ENCODE results near the gene NCBP1. TPM values are rescaled to one million over a fixed set of nuclear protein-coding genes. Genes with fewer than 3 reads are reported as not detected.

The NCBP1 gene
- total RNA-seq, 1 experiment from 2014 or later: 23.0 TPM

- no peaks in the 10 kb centered on the region for H3K27me3 ChIP-seq (ENCODE audit: low read length)
- H4K20me1 ChIP-seq (ENCODE audit: low read length): no peaks in the 10 kb centered on the region
- H3K4me2 ChIP-seq (ENCODE audit: low read length): no peak overlapping the region
- no peaks in the 10 kb centered on the region for H3K9me3 ChIP-seq (ENCODE audit: low read length)
- H3K36me3 ChIP-seq (ENCODE audit: low read depth, low read length): peaks cover 50% of the 10 kb centered on the region
- no TSS peak for BruUV-seq (replicated peaks)
- no peak for TF ChIP-seq CTCF (conservative IDR thresholded peaks at IDR 0.05; ENCODE audit: low read depth, low read length)
- no peak for TF ChIP-seq EZH2 (IDR thresholded peaks at IDR 0.05; ENCODE audit: low read length, unreplicated experiment)
- TF ChIP-seq EZH2phosphoT487 (IDR thresholded peaks at IDR 0.05; ENCODE audit: borderline replicate concordance, low read length): no peak
- ChIA-PET CTCF (no interaction called here), POLR2A (ENCODE audit: unreplicated experiment) (no interaction called here)
- DNase-seq (no peak), ATAC-seq (no peak)
- no peak overlapping the region for H3K9ac ChIP-seq (ENCODE audit: low read length)
- intact Hi-C loops (cut with micrococcal nuclease): no loop called here
- no peak overlapping the region for H2AFZ ChIP-seq (ENCODE audit: low read length)
- H3K79me2 ChIP-seq (ENCODE audit: low read length): no peaks in the 10 kb centered on the region
- no peaks in the 10 kb centered on the region for H3F3A ChIP-seq (ENCODE audit: low read length, unreplicated experiment)
- no peaks in the 10 kb centered on the region for H3K9me2 ChIP-seq (replicated peaks; ENCODE audit: low read length)
- H3K27ac ChIP-seq (ENCODE audit: low read length): no peak overlapping the region
- H3K4me3 ChIP-seq (ENCODE audit: low read length): no peak overlapping the region
- H3K4me1 ChIP-seq (ENCODE audit: insufficient read depth, low read length): no peaks in the 10 kb centered on the region
Measured at GRCh38 chr9:97659771-97660170, 26.1 kb downstream of the NCBP1 start.

GRCh38 chr9:97660340-97660739 is 26.7 kb downstream of the NCBP1 start:
- Histone ChIP-seq H3K9me2 (replicated peaks; ENCODE audit: low read length) (no peaks in the 10 kb centered on the region), H3K4me2 (ENCODE audit: low read length) (no peak overlapping the region), H3K9ac (ENCODE audit: low read length) (no peak overlapping the region), H2AFZ (ENCODE audit: low read length) (no peak overlapping the region), H3K9me3 (ENCODE audit: low read length) (no peaks in the 10 kb centered on the region), H3K27ac (ENCODE audit: low read length) (no peak overlapping the region), H3K4me1 (ENCODE audit: insufficient read depth, low read length) (no peaks in the 10 kb centered on the region), H3F3A (ENCODE audit: low read length, unreplicated experiment) (no peaks in the 10 kb centered on the region), H3K79me2 (ENCODE audit: low read length) (no peaks in the 10 kb centered on the region), H3K36me3 (ENCODE audit: low read depth, low read length) (peaks cover 49% of the 10 kb centered on the region), H3K27me3 (ENCODE audit: low read length) (no peaks in the 10 kb centered on the region), H4K20me1 (ENCODE audit: low read length) (no peaks in the 10 kb centered on the region), H3K4me3 (ENCODE audit: low read length) (no peak overlapping the region)
- no peak for ATAC-seq
- TF ChIP-seq EZH2 (IDR thresholded peaks at IDR 0.05; ENCODE audit: low read length, unreplicated experiment) (no peak), EZH2phosphoT487 (IDR thresholded peaks at IDR 0.05; ENCODE audit: borderline replicate concordance, low read length) (no peak), CTCF (conservative IDR thresholded peaks at IDR 0.05; ENCODE audit: low read depth, low read length) (no peak)
- intact Hi-C loops (cut with micrococcal nuclease): no loop called here
- BruUV-seq (replicated peaks): no TSS peak
- no peak for DNase-seq
- ChIA-PET CTCF (no interaction called here), POLR2A (ENCODE audit: unreplicated experiment) (interaction anchor here (0.6 kb wide), 1 partner anchor 27 kb away, joined by 7 read pairs; the partner anchor contains the start of gene TSTD2)

GRCh38 chr9:97660847-97661246 is 27.2 kb downstream of the NCBP1 start:
- no peak for ATAC-seq

More at GRCh38 chr9:97660847-97661246, 27.2 kb downstream of the NCBP1 start:
- Histone ChIP-seq H3K79me2 (ENCODE audit: low read length) (no peaks in the 10 kb centered on the region), H3K27ac (ENCODE audit: low read length) (no peak overlapping the region), H3K9me2 (replicated peaks; ENCODE audit: low read length) (no peaks in the 10 kb centered on the region), H2AFZ (ENCODE audit: low read length) (no peak overlapping the region), H3K36me3 (ENCODE audit: low read depth, low read length) (peaks cover 46% of the 10 kb centered on the region), H3K9ac (ENCODE audit: low read length) (no peak overlapping the region), H3K4me1 (ENCODE audit: insufficient read depth, low read length) (no peaks in the 10 kb centered on the region), H3K4me2 (ENCODE audit: low read length) (no peak overlapping the region), H4K20me1 (ENCODE audit: low read length) (no peaks in the 10 kb centered on the region), H3K4me3 (ENCODE audit: low read length) (no peak overlapping the region), H3K27me3 (ENCODE audit: low read length) (no peaks in the 10 kb centered on the region), H3K9me3 (ENCODE audit: low read length) (no peaks in the 10 kb centered on the region), H3F3A (ENCODE audit: low read length, unreplicated experiment) (no peaks in the 10 kb centered on the region)
- BruUV-seq (replicated peaks): no TSS peak
- DNase-seq: no peak
- intact Hi-C loops (cut with micrococcal nuclease): no loop called here
- CTCF ChIA-PET: no interaction called here
- TF ChIP-seq EZH2phosphoT487 (IDR thresholded peaks at IDR 0.05; ENCODE audit: borderline replicate concordance, low read length) (no peak), EZH2 (IDR thresholded peaks at IDR 0.05; ENCODE audit: low read length, unreplicated experiment) (no peak), CTCF (conservative IDR thresholded peaks at IDR 0.05; ENCODE audit: low read depth, low read length) (no peak)
- POLR2A ChIA-PET (ENCODE audit: unreplicated experiment): interaction anchor here (0.6 kb wide), 1 partner anchor 28 kb away, joined by 7 read pairs; the partner anchor contains the start of gene TSTD2

Data from PC-3 (cell line).